Endometrium (tissue), 2 donors: ENCODE measurements around the gene MAPK8IP3.

ENCODE experiments used
- FAIRE-seq: peaks from 2 replicates; lab custom pipeline; 2012; peaks lifted over from hg19 to GRCh38; lab: Jason Lieb, UNC
- donor health status: control.
- donor health status: control.

The MAPK8IP3 gene

DNA sequence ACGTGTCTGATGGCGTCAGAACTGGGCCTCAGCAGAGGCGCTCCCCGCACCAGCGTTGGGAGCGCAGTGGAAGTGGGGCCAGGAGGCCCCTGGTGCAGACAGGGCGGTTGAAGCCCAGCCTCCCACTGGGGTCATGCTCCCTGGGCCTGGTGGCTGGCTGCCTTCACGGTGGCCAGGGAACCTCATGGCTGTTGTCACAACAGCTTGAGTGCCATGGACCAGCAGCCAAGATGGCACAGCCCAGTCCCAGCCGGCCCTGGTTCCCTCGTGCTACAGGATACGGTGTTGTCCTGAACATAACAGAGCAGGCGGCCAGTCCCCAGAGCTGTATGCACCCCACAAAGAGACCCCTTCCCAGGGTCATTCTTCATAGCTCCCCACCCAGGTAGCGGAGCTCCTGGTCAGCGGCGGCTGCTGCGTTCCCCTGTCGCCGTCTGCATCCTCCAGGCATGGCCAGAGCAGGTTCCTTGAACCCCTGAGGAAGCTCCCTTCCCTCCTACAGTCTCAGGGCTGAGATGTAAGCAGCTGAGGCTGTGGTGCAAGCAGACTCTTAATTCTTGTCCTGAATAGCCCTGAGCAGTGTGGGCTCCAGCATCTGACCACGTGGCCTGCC, 35.7 kb downstream of the MAPK8IP3 start:
- no peak for FAIRE-seq

DNA sequence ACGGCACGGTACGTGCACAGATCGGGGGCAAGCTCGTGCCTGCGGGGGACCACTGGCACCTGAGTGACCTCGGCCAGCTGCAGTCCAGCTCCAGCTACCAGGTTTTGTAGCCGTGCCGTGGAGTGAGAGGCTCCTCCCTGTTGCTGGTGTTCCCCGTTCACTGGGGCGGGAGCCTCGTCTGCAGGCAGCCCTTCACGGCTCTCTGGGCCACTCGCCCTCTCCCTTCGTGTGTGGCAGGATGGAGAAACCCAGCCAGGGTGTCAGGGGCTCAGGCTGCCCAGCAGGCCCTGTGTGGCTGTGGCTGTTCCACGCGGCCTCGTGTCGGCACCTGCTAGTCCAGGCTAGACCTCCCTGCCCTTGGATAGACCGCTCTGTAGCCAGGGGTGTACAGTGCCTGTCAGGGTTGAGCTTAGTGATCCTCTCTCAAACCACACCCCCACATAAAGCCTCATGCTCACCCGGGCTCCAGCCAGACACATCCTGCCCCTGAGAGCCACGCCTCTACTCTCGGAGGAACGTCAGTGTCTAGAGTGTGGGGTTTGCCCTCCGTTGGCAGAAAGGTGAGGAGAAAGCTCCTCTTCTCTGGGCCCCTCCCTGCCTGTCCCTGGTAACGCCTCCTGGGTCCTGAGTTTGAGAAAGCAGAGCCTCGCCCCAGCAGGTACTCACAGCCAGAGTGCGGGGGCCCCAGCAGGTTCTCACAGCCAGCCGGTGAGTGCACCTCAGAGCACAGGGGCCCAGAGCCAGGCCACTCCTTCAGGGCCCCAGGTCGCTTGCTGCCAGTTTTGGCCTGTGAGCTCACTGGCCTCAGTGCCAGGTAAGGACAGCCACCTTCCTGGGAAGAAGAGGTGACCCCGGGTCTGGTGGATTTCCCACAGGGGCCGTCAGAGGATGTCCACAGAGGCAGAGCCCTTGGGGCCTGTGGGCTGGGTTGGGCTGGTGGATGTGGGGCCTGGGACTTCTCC, 37.7 kb downstream of the MAPK8IP3 start:
- FAIRE-seq, result no peak

DNA sequence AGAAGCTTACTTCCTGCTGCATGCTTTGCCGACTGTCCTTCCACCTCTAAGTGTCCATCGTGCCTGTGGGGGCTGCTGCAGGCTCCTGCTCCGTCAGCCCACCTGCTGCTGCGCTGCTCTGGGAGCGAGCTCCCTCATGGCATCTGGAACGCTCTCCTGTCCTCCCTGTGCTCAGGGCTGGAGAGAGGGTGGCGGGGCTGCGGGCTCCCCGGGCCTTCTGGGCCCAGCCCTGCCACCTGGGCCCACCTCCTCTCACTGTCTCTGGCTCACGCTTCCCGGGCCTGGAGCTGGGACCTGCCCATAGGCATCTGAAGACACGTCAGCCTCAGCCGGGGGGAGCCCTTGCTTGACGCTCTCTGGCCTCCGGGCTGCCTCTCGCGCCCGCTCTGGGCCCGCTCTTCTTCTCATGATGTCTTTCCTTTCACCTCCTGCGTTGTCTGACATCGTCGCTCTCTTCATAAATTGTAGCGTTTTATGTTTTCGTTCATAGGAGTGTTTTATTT, 38.4 kb downstream of the MAPK8IP3 start:
- no peak for FAIRE-seq

GRCh38 chr16:1745181-1745899, 39.3 kb downstream of the MAPK8IP3 start:
- FAIRE-seq, result no peak

DNA sequence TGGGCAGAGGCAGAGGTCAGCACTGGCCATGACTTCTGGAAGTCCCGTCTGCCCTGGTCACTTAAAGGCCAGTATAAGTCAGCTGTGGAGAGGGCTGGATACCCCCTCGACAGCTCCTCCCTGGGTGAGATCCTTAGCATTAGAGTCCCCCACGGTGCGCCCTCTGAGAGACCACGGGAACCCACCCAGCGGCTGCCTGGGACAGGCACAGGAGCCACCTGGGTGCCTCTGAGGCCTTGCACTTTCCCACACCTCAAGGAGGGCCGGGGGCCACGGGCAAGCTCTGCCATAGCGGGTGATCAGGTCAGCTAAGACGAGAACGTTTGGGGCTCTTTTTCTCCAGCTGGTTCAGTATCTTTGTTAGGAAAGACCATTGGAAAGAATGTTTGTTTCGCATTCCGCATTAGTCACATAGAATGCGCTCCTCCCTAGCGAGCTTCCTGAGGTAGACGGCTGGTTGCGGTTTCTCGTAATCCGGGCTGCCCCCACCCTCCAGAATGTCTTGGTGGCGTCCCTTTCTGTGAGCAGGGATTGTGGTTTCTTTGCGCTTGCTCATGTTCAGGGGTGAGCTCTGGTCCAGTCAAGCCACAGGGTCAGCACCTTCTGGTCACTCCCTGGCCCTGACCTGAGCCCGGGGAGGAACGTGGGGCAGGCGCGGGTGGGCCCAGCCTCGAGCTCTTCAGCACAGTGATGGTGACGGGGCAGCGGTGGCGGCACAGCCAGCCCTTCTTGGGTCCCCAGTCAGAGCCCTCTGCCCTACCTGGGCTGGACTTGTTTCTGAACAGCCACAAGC, 40.1 kb downstream of the MAPK8IP3 start:
- FAIRE-seq, result no peak

DNA sequence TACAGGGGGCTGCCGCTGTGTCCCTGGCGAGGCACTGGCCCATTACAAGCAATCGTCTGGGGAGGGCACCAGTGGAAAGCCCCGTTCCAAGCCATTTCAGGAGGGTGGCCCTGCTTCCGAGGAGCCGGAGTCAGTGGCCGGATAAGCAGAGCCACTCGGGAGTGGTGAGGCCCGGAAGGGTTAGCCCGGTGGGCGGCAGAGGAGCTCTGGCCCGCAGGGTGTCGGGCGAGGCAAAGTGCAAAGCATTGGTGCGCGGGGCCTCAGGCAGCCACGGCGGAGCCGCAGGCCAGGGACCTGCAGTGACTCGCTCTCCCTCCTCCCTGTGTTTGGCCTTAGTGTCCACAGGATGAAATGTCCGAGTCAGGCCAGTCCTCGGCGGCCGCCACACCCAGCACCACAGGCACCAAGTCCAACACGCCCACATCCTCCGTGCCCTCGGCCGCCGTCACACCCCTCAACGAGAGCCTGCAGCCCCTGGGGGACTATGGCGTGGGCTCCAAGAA, 40.7 kb downstream of the MAPK8IP3 start:
- no peak for FAIRE-seq

DNA sequence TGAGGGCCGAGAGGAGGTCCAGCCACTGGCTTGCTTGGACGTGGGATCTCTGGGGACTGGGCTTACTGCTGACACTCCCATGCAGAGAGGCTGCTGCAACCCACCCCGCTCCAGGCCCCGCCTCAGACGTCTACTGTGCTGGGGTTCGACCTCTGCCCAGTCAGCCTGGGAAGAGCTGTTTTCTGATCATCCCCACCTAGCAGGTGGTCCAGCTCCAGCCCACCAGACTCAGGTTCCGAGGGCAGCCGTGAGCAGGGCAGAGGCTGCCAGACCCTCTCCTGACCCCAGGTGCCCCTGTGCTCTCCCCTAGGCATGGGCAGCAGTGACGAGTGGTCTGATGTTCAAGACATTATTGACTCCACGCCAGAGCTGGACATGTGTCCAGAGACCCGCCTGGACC, 41.9 kb downstream of the MAPK8IP3 start:
- no peak for FAIRE-seq

- no peak for FAIRE-seq
Measured at GRCh38 chr16:1749152-1750117, 43.4 kb downstream of the MAPK8IP3 start.

- FAIRE-seq, result no peak
Measured at GRCh38 chr16:1751946-1752345, 46.0 kb downstream of the MAPK8IP3 start.

GRCh38 chr16:1752853-1753252, 46.9 kb downstream of the MAPK8IP3 start:
- FAIRE-seq, result no peak

DNA sequence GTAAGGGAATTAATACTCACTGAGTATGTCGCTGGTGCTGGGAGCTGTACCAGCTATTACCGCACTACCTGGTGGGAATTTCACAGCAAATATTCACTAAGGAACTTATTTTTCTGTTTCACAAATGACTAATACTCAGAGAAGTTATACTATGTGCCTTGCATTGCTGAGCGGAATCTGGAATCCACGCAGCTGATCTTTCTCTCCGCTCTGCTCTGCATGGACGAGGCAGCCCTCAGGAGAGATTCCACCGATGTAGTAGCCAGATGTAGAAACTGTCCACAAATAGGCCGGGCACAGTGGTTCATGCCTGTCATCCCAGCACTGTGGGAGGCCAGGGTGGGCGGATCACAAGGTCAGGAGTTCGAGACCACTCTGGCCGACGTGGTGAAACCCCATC, 48.2 kb downstream of the MAPK8IP3 start:
- FAIRE-seq, result no peak

DNA sequence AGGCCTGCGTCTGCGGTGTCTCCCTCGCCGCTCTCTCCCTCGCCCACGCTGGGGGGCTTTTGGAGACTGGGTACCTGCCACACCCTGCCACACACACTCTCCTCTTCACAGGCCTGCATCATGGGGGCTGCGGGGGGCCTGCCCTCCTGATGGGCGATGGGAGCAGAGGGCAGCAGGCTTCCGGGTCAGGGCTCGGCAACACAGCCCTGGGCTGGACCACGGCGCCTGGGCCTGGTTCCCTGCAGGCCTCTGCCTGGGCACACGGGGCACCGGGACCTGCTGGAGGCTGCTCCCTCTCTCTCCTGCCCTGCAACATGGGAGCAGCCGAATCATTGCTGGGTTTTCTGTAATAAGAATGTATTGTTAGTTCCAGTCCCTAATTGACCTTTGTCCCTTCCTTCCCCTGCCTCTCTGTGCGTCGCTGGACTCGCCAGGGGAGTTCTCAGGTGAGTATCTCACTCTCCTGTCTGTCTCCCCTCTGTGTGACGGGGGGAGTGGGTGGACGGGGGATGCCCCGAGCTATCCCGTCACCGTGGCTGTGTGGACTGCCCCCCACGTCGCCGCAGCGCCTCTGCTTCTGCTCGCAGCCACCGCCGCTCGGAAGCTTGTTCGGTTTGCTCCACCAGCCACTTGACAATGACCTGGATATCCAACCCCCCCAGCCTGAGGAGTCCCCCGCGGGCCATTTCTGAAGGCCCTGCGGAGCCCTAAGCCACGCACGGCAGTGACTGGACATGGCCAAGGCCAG, 51.9 kb downstream of the MAPK8IP3 start:
- no peak for FAIRE-seq

- FAIRE-seq, result no peak
Measured at GRCh38 chr16:1758923-1759322, 52.9 kb downstream of the MAPK8IP3 start.

- no peak for FAIRE-seq
Measured at GRCh38 chr16:1759511-1759910, 53.5 kb downstream of the MAPK8IP3 start.

- FAIRE-seq, result no peak
Measured at GRCh38 chr16:1760911-1761310, 54.9 kb downstream of the MAPK8IP3 start.

DNA sequence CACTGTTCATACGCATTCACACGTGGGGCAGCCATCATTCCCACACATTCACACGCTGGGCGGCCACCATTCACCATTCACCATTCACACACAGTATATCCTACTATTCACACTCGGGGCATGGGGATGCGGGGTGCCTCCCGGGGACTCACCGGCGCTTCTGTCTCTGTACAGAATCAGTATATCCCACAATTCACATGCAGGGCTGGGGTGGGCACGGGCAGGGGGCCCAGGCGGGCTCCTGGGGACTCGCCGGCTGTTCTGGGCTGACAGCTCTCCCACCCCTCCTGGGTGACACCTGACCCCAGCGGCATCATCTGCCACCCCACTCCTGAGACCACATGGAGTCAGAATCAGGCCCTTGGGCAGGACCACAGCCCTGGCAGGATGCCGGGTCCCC, 55.8 kb downstream of the MAPK8IP3 start:
- FAIRE-seq, result no peak

GRCh38 chr16:1762196-1762878, 56.3 kb downstream of the MAPK8IP3 start:
- FAIRE-seq, result no peak

DNA sequence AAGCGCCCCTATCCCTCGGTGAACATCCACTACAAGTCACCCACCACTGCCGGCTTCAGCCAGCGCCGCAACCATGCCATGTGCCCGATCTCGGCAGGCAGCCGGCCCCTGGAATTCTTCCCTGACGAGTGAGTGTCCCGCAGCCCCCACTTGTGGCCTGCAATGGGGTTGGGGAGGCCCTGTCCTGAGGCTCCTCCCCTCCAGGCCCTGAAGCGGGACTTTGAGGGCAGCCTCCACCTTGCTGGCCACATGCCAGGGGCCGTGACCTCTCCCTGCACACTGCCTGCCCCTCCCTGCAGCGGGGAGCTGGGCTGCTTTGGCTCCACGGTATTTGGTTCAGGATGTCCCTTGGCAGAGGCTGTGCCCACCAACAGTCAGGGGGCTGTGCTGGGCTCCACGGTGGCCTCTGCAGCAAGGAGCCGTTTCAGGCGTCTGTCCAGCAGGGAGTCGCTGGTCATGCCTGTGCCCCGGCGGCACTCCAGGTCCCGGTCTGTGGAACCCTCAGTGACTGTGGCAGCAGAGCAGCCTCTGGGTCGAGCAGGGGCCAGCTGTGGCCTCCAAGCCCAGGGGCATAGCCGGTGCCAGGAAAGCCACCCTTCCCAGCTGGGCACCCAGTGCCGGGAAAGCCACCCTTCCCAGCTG, 57.0 kb downstream of the MAPK8IP3 start:
- FAIRE-seq, result no peak
